Ectodermal cell (in vitro differentiated cells): ENCODE measurements around the gene CAMK2D.

Experiments used
- H3K27ac ChIP-seq: 2 replicates; pipeline ENCODE4 v1.7.0; 2013; ENCODE audit warnings: mild to moderate bottlenecking, low read depth, low read length; ENCODE audit not compliant: insufficient read depth, poor library complexity, severe bottlenecking
- H3K27me3 ChIP-seq: 2 replicates; pipeline ENCODE4 v1.7.0; 2013; ENCODE audit warnings: mild to moderate bottlenecking, low read length; ENCODE audit not compliant: insufficient read depth, control insufficient read depth, poor library complexity, severe bottlenecking
- H3K36me3 ChIP-seq: one replicate; pipeline ENCODE4 v1.7.0; 2013; ENCODE audit warnings: low read length; ENCODE audit not compliant: control insufficient read depth, insufficient read depth
- H3K4me1 ChIP-seq: one replicate; pipeline ENCODE4 v1.7.0; 2013; ENCODE audit warnings: low read length; ENCODE audit not compliant: control insufficient read depth, insufficient read depth
- H3K4me3 ChIP-seq: 2 replicates; pipeline ENCODE4 v1.7.0; 2013; ENCODE audit warnings: low read depth, low read length, control low read depth; ENCODE audit not compliant: insufficient read depth
- H3K9me3 ChIP-seq: 2 replicates; pipeline ENCODE4 v1.7.0; 2013; ENCODE audit warnings: mild to moderate bottlenecking, low read length, moderate library complexity; ENCODE audit not compliant: control insufficient read depth
- WGBS, 2 experiments: methylation state at CpG; one replicate each; pipeline ENCODE4 v1.1.7; 2013; ENCODE audit warnings: missing lambda C conversion rate in 2 of 2; 5-methylcytosine and 5-hydroxymethylcytosine counted together

CAMK2D gene

GRCh38 chr4:113750734-113751133 is 10.8 kb downstream of the CAMK2D start:
- Histone ChIP-seq H3K4me3 (no peak overlapping the region), H3K27me3 (no peaks in the 10 kb centered on the region), H3K4me1 (no peaks in the 10 kb centered on the region), H3K27ac (no peak overlapping the region), H3K9me3 (no peaks in the 10 kb centered on the region), H3K36me3 (no peaks in the 10 kb centered on the region)
- 90 to 93% methylated on average over 1 of the region's 1 CpG for WGBS, 2 experiments

DNA sequence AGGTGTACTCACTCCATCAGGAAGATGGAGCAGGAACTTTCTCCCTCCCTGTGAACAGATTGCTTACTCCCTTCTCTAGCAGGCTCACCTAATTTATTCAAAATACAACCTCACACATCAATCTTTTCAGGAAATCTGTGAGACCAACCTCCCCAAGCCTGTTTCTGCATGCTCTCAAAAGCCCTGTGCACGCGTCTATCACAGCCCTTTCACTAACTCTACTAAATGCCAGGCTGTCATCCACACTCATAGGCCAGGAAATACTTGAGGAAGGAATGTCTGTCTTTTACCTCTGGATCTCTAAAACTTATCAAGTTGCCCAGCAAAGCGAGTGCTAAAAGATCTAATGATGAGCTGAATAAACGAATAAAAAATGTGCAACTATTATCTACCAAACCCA is 11.2 kb downstream of the CAMK2D start:
- Histone ChIP-seq H3K4me1 (no peaks in the 10 kb centered on the region), H3K27ac (no peak overlapping the region), H3K36me3 (no peaks in the 10 kb centered on the region), H3K4me3 (no peak overlapping the region), H3K9me3 (no peaks in the 10 kb centered on the region), H3K27me3 (no peaks in the 10 kb centered on the region)
- WGBS, 2 experiments: 86 to 96% methylated on average over 4 of the region's 4 CpGs

DNA sequence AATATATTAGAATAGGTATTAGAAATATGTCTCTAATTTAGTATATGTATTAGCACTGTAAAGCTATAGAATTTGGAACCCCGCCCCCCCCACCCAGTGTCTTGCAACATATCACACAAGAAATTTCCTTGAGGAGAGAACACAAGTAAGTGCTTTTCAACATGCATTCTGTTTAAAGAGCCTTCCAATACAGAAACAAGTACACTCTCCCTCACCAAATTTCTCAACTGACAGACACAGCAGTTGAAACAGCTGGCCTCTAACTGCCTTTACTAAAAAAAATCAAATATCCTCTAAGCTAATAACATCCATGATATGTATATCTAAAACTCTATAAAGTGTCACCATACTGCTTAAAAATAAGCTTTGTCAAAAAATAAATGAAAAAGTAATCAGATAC is 12.4 kb downstream of the CAMK2D start:
- 86% methylated on average over 1 of the region's 1 CpG; no CpG with 5 or more reads in 1 of the 2 experiments for WGBS, 2 experiments
- Histone ChIP-seq H3K27me3 (no peaks in the 10 kb centered on the region), H3K36me3 (no peaks in the 10 kb centered on the region), H3K4me3 (no peak overlapping the region), H3K4me1 (no peaks in the 10 kb centered on the region), H3K27ac (no peak overlapping the region), H3K9me3 (no peaks in the 10 kb centered on the region)

DNA sequence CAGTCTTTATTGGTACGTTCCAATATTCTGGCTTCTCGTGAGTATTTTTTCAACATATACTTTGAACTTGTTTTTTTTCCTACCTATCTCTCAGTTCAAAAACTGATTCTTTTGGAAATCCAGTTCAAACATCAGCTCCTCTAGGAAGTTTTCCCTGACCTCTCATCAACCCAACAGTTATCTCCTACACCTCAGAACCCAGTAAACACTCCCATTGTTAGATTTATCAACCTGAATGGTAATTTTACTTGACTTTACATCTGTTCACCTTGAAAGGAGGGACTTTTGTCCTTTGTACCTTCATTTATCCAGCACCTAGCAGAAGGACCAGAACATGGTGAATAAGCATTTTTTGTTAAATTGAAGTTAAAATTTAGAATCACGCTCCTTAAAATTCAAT is 13.6 kb downstream of the CAMK2D start:
- Histone ChIP-seq H3K4me1 (no peaks in the 10 kb centered on the region), H3K36me3 (no peaks in the 10 kb centered on the region), H3K9me3 (no peaks in the 10 kb centered on the region), H3K4me3 (no peak overlapping the region), H3K27me3 (no peaks in the 10 kb centered on the region), H3K27ac (no peak overlapping the region)
- 96 to 99% methylated on average over 3 of the region's 3 CpGs for WGBS, 2 experiments

DNA sequence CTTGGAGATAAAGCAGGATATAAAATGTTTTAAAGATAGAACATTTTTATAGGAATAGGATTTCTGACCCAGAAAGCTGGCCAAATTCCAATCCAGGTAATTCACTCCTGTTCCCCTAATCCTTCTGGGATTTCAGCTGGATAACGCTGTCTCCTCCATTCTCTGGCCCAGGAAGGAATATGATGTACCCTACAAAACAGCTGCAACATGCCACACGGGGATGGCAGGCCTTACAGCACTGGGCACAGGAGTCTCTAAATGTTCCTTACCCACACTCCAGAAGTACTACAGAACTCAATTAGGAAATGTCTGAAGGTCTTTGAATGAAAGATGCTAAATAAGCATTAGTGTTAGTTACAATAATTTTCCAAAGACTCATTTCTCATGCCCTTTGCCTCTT is 15.8 kb downstream of the CAMK2D start:
- Histone ChIP-seq H3K27me3 (no peaks in the 10 kb centered on the region), H3K27ac (no peak overlapping the region), H3K36me3 (no peaks in the 10 kb centered on the region), H3K4me1 (no peaks in the 10 kb centered on the region), H3K4me3 (no peak overlapping the region), H3K9me3 (no peaks in the 10 kb centered on the region)
- 96 to 97% methylated on average over 2 of the region's 2 CpGs for WGBS, 2 experiments

DNA sequence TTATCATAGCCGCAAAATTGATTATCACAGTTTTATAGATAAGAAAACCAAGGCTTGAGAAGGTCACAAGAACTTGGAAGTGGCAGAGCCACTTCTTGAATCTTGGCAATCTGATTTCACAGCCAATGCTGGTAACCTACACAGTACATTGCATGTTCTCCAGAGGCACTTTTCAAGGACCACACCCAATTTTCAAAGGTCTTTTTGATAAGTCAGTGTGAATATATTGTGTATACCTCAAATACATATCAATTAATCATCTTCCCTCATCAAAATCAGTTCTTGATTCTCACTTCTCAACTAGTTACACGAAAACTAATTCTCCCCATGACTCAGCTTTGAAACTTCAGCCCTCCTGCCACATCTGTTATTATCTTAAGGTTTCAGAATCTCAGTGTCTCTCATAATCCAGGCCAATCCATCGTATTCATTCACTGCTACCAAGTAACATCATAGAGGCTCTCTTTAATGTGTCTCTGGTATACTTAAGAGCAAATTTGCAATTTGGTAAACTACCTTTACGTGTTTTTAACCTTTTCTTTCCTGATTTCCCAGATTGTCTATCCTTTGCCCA is 16.8 kb downstream of the CAMK2D start:
- no peaks in the 10 kb centered on the region for H3K36me3 ChIP-seq
- WGBS, 2 experiments: 94 to 95% methylated on average over 4 of the region's 4 CpGs
- H3K27me3 ChIP-seq: no peaks in the 10 kb centered on the region
- no peak overlapping the region for H3K27ac ChIP-seq
- H3K9me3 ChIP-seq: no peaks in the 10 kb centered on the region
- no peaks in the 10 kb centered on the region for H3K4me1 ChIP-seq
- H3K4me3 ChIP-seq: no peak overlapping the region

DNA sequence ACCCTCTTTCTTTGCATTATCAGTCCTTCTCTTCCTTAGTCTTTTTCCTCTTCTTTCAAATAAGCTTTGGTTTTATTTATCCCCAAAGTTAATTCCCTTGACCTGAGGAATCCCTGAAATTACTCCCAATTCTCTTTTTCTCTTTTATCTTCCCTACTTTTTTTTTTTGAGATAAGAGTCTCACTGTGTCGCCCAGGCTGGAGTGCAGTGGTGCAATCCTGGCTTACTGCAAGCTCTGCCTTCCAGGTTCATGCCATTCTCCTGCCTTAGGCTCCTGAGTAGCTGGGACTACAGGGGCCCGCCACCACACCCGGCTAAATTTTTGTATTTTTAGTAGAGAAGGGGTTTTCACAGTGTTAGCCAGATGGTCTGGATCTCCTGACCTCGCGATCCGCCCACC is 17.8 kb downstream of the CAMK2D start:
- Histone ChIP-seq H3K4me1 (no peaks in the 10 kb centered on the region), H3K4me3 (no peak overlapping the region), H3K27me3 (no peaks in the 10 kb centered on the region), H3K9me3 (no peaks in the 10 kb centered on the region), H3K36me3 (no peaks in the 10 kb centered on the region), H3K27ac (no peak overlapping the region)
- 89 to 93% methylated on average over 6 of the region's 6 CpGs for WGBS, 2 experiments

GRCh38 chr4:113742643-113743042 is 18.9 kb downstream of the CAMK2D start:
- 83 to 100% methylated on average over 1 of the region's 2 CpGs for WGBS, 2 experiments
- Histone ChIP-seq H3K4me3 (no peak overlapping the region), H3K27me3 (no peaks in the 10 kb centered on the region), H3K4me1 (no peaks in the 10 kb centered on the region), H3K36me3 (no peaks in the 10 kb centered on the region), H3K27ac (no peak overlapping the region), H3K9me3 (no peaks in the 10 kb centered on the region)

DNA sequence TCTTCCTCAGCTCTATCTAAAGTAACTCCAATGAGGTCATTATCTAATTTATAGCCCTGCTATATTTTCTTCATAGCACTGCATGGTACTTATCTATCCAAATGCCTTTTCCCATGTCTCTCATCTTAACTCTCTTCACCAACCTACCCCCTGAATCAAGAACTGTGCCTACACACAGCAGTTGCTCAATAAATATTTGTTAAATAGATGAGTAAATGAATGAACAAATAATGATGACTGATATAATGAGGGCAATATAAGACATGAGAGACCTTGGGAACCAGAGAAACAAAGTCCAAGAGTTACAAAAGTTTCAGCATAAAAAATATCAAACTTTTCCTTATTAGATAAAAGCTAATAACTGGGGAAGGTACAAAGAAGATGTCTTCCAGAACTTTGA is 19.6 kb downstream of the CAMK2D start:
- Histone ChIP-seq H3K27me3 (no peaks in the 10 kb centered on the region), H3K9me3 (no peaks in the 10 kb centered on the region), H3K4me1 (no peaks in the 10 kb centered on the region), H3K27ac (no peak overlapping the region), H3K36me3 (no peaks in the 10 kb centered on the region), H3K4me3 (no peak overlapping the region)

DNA sequence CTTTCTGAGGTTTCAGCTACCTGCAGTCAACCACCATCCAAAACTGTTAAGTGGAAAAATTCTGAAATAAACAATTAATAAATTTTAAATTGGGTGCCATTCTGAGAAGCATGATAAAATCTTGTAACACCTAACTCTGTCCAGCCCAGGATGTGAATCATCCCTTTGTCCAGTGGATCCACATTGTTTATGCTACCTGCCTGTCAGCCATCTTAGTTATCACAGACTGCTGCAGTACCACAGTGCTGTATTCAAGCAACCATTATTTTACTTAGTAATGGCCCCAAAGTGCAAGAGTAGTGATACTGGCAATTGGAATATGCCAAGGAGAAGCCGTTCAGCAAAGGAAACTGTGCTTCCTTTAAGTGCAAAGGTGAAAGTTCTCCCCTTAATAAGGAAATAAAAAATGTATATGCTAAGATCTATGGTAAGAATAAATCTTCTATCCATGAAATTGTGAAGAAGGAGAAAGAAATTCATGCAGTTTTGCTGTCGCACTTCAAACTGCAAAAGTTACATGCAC is 20.6 kb downstream of the CAMK2D start:
- no peaks in the 10 kb centered on the region for H3K4me1 ChIP-seq
- H3K4me3 ChIP-seq: no peak overlapping the region
- no peak overlapping the region for H3K27ac ChIP-seq
- H3K27me3 ChIP-seq: no peaks in the 10 kb centered on the region
- 92 to 100% methylated on average over 1 to 2 of the region's 2 CpGs for WGBS, 2 experiments
- no peaks in the 10 kb centered on the region for H3K36me3 ChIP-seq
- no peaks in the 10 kb centered on the region for H3K9me3 ChIP-seq

GRCh38 chr4:113739197-113739596 is 22.3 kb downstream of the CAMK2D start:
- Histone ChIP-seq H3K27me3 (no peaks in the 10 kb centered on the region), H3K27ac (no peak overlapping the region), H3K9me3 (no peaks in the 10 kb centered on the region), H3K36me3 (no peaks in the 10 kb centered on the region), H3K4me1 (no peaks in the 10 kb centered on the region), H3K4me3 (no peak overlapping the region)
